Stimulated activated CD8-positive, alpha-beta memory T cell treated with anti-CD3 and anti-CD28 coated beads, Interleukin-12 subunit alpha, Interleukin-12 subunit beta, amount 100 ng/mL, for 24 hours (primary cell): ENCODE measurements around the gene EIPR1.

ENCODE experiments used
- DNase-seq: peaks from one replicate; pipeline ENCODE4 v3.0.0-alpha.2; 2020; ENCODE audit errors: extremely low read depth

EIPR1 gene

DNA sequence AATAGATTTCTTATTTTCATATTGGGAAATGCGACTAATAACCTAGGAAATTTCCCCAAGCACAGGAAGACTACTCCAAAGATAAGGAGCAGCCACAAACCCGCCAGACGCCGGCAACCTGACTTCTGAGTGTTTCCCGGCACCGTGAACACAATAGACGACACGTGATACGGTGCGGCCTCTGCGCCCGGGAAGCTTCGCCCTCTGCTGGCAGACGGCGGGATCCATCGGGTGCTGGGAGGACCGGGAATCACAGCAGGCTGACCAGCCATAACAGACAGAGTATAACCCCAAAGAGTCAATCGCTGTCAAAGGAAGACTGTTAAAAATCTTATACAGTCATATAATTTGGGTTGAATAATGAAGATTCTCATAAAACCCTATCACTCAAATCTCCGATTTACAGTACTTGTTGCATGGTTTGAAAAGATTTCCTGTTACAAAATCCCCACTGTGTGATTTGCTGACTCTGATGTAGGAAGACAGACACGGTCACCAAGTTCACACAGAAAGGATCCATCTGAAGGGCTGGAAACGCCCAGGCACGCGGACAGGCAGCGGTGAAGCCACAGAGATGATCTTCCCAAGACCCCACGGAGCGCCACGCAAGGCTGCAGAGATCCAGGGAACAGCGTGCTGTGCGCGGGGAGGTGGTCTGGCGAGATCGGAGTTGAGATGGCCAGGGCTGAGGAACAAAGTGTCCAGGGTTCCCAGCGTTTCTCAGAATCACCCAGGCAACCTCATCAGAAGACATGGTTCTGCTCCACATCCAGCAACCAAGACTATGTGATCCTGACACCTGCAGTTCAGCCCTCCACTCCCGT, 73.8 kb downstream of the EIPR1 start:
- peak; percentile 57 for DNase-seq

DNA sequence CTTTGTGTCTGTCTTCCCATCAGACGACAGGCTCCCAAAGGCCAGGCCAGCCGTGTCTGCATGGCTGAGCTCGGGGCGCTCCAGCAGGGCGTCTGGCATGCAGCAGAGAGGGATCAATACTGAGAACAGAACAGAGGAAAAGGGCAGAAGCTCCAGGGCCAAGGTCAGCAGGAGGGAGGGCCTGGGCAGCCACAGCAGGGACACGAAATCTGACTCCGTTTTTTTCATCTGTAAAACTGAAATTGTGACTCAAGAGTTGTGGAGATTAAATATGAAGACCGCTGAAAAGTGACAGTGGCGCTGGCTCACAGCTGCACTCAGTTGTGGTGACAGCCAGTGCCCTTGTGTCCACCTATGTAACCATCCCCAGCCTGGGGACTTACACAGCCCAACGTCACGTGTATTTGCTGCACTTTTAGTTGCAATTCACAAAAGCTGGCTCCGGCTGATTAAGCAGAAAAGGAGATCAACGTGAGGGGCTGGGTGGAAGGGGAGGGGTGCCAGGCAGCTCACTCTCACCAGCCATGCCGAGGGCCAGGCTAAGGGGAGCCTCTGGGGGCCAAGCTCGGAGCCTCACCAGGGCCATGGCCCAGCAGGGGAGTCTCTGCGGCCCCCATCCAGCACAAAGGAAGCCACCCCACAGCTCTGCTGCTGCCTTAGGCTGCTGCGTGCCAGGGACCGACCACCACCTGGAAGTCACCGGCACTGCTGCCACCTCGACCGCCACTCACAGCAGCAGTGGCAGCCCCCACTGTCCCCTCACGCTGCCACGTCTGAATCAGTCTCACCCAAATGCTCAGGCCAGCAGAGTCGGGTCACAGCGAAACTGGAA, 74.7 kb downstream of the EIPR1 start:
- no peak for DNase-seq

DNA sequence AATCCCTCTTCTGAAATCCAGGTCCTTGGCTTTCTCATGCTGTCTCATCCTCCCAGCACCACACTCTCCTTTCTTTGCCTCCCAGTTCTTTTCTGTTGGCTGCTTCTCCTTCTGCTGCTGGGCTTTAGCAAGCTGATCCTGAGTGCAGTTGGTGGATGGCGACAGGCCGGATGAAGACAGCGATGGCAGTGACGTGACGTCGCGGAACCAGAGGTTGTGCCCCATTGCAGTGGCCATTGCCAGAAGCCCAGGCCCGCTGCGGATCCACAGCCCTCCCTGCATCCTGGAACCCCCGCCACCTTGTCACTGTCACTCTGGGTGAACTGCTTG, 75.2 kb downstream of the EIPR1 start:
- no peak for DNase-seq

DNA sequence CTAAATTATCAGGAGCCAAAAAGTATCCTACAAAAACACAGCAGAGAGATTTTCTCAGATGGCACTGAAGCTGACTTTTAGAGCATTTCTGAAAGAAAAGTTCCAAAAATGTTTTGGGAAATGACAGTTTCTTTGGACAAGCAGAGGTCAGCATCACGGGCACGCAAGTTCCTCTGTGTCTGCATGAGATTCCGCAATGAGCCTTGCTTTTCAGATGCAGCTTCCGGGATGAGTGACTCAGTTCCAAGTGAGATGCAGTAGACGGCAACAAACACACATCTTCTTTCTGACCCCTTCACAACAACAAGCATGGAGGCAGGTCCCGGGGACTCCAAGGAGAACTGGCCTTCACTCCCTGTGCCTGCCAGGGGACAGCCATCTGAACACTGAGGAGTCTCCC, 76.6 kb downstream of the EIPR1 start:
- DNase-seq, result no peak

DNA sequence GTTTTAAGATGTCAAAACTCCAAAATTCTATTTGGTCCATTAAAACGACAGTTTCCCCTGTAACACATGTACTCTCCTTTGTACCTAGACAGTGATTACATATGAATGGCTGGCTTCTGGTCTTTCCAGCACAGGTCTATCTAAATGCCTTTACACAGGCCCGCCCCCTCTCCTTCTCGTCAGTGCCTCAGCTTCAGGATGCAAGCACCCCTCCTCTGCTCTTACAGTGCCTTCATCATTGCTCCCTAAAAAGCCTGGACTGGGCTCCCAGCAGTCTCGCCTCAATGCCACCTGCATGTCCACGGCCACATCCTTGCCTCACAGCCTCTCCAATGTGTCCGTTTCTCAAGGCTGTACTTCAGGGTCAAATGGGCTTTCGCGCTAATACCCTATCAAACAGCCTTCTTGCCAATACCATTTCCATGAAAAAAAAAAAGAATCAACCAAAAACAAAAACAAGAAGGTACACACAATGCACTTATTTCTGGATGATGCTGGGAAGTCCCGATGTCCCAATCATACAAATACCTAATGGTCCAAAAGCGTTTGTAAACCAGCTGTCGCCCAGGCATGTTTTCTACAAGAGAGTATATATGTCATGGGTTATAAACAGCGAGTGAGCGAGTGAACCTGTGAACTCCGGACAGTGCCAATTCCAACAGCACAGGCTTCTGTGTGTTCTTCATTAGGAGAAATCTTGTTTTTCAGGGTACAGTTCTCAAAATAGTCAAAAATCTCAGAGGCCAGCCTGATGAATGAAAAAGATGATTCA, 77.2 kb downstream of the EIPR1 start:
- no peak for DNase-seq

DNA sequence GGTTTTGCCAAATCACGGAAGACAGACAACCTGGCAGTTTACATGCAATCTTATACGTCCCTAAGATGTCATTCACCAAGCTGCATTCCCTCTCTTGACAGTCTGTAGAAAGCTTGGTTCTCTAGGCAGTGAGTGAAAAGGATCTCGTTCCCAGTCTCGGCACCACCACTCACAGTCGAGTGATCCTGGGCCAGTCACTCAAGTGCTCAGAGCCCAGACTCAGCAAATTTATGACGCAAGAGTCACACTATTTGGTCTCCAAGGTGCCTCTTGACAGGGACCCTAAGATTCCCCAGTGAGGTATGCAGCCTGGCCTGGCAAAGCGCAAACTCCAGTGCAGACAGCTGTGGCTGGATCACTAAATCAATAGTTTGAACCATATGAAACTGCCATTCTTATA, 77.9 kb downstream of the EIPR1 start:
- no peak for DNase-seq

DNA sequence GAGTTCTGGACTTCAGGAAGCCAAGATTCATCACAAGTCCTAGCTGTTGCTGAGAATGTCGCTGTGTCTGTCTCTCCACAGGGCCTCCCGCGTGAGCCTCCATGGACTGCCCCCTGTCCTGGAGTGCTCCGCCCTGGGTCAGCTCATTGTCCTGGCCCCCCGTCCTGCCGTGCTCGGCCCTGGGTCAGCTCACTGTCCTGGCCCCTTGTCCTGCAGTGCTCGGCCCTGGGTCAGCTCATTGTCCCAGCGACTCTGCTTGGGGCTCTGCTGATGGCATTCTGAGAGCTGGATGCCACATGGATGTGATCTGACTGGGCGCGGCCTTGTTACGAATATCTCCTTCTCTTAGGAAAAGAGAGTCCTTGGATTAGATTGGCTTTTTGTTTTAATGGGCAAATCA, 78.5 kb downstream of the EIPR1 start:
- no peak for DNase-seq

DNA sequence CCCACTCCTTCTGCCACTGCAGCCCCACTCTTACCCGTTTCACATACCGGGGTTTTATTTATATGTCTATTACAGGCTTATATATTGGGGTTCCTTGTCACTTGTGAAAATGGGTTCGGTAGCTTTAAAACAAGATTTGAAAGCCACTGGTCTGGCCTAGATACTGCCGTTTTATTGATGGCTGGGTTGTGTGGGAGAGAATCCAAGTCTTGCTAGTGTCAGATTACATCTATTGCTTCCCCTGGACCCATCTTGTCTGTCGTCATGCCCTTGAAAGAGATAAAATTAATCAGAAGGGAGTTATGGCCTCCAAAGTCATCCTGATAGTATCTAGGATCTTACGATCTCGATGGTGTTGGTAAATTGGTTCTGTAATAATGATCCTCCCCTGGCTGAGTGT, 79.4 kb downstream of the EIPR1 start:
- no peak for DNase-seq

DNA sequence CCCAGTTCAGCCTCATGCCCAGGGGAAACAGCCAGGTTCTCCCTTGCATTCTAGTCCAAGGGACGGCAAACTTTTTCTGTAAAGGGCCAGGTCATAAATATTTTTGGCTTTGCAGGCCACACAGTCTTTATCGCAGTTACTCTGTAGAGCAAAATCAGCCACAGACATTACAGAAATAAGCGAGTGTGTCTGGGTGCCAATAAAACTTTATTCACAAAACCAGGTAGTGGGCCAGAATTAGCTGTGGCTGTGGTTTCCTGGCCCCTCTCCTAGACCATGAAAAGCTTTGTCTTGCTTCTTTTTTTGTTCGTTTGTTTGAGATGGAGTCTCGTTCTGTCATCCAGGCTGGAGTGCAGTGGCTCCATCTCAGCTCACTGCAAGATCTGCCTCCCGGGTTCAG, 80.1 kb downstream of the EIPR1 start:
- no peak for DNase-seq

DNA sequence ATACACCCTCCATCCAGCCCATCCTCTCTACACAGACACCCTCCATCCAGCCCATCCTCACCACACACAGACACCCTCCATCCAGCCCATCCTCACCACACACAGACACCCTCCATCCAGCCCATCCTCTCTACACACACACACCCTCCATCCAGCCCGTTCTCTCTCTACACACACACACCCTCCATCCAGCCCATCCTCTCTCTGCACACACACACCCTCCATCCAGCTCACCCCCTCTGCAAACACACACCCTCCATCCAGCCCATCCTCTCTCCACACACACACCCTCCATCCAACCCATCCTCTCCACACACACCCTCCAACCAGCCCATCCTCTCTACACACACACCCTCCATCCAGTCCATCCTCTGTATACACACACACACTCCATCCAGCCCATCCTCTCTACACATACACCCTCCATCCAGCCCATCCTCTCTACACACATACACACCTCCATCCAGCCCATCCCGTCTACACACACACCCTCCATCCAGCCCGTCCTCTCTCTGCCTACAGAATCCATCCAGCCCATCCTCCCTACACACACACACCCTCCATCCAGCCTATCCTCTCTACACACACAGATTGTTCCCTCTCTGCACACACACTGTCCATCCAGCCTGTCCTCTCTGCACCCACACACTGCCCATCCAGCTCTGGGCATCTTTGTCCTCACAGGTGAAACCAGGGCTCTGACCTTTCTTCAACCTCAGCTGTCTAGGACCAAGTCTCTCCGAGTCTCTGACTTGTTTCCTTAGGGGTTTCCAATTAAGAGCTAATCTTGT, 81.2 kb downstream of the EIPR1 start:
- no peak for DNase-seq

DNA sequence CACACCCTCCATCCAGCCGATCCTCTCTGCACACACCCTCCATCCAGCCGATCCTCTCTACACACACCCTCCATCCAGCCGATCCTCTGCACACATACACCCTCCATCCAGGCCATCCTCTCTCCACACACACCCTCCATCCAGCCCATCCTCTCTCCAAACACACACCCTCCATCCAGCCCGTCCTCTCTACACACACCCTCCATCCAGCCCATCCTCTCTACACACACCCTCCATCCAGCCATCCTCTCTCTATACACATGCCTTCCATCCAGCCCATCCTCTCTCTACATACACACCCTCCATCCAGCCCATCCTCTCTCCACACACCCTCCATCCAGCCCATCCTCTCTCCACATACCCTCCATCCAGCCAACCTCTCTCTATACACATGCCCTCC, 83.1 kb downstream of the EIPR1 start:
- no peak for DNase-seq

DNA sequence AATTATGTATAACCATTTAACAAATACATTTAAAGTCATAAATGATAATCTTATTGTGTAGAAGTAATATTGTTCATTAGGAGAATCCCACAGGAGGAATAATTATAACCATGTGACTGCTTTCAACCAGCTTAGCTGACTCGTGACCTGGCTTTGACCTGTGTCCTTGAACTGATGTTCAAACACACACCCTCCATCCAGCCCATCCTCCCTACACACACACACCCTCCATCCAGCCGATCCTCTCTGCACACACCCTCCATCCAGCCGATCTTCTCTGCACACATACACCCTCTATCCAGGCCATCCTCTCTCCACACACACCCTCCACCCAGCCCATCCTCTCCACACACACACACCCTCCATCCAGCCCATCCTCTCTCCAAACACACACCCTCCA, 83.5 kb downstream of the EIPR1 start:
- DNase-seq, result no peak

DNA sequence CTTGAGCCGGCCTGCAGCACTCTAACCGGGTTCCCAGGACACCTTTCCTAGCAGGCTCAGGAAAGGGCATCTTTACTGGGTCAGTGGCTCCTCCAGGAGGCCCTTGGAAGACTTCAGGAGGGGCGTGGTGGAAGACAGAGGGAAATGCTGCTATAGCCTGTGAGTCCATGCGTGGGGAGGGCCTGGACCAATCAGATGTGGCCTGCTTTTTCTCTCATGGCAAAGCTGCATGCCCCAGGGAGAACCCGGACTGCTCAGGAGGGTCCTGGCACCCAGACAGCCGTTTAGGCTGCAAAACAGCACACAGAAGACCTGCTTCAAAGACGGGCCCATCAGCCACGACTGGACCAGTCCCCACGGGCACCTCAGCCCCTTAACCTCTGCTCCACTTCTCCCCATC, 84.4 kb downstream of the EIPR1 start:
- DNase-seq, result no peak

DNA sequence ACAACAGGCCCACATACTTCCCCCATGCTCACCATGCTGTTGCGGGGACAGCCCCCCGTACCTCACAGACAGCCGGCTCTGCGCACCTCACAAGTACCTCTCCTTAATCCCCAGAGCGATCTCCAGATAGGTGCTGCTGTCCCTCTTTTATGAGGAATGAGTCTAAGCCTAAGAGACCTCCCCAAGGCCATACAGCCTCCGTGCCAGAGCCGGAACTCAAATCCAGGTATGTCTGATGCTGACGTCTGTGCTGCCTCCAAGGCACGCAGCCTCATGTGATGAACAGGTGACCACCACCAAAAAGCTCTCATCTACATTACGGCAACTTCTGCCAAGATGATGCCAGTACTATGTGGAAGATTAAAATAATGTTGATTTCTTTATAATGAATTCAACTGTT, 85.2 kb downstream of the EIPR1 start:
- DNase-seq, result no peak

DNA sequence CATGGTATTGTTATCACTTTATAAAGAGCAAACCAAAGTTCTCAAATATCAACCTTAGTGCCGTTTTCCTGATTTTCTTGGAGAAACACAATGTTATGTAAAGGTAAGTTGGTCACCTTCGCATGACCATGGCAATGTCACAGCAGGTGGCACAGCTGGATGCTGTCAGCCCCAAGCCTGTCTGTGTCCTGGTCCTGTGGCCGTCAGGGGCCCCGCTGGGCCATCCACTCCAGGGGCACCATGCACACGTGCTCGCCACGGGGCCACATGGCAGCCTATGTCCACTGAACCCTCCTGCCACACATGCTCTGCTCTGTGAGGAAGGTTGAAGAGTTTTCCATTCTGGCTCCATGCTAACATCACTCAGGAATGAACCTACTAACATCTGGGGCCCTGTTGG, 85.9 kb downstream of the EIPR1 start:
- no peak for DNase-seq

DNA sequence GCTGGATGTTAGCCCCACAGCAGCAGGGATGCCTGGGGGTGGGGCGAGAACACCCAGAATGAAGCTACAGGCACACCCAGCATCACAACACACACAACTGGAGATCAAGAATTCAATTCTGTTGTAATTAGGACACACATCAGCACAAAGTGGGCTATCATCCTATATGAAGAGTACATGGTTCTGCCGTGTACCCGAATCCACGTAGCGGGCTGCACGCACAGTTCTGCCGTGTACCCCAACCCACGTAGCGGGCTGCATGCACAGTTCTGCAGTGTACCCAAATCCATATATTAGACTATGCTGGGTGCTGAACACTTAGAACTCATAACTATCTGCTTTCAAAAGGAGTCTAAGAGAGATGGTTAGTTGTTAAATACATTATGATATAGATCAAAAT, 86.5 kb downstream of the EIPR1 start:
- DNase-seq, result no peak

DNA sequence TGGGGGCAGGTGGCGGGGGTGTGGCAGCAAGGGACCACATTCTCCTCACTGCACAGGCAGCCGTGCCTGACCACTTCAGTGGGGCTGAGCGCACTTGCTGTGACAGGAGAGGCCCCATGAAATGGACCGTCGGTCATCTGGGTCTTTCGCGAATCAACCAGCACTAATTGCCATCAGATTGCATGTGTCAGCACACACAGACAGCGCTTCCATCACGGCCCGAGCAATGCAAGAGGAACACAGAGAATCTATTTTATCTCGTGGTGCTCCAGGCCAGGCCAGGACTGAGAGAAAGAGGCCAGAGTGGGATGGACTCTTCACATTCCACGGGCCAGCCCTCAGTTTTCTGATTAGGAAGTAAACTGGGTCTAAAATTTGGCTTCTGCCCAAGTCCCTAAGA, 87.0 kb downstream of the EIPR1 start:
- DNase-seq, result no peak

DNA sequence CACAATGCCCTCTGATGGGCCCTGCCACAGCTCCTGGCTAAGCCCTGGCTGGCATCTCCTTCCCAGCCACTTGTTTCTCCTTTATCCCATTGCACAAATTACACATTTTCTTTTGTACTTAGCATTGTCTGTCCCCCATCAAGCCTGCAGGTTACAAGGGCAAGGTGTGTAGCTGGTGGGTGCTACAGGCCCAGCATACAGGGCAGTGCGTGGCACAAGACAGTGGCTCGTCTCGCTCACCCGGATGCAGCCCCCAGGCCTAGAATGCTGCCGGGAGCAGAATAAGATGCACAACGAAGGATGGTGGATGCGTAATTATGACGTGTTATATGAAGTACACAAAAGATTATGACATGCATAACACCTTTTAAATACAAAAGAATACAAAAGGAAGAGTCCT, 87.6 kb downstream of the EIPR1 start:
- no peak for DNase-seq

DNA sequence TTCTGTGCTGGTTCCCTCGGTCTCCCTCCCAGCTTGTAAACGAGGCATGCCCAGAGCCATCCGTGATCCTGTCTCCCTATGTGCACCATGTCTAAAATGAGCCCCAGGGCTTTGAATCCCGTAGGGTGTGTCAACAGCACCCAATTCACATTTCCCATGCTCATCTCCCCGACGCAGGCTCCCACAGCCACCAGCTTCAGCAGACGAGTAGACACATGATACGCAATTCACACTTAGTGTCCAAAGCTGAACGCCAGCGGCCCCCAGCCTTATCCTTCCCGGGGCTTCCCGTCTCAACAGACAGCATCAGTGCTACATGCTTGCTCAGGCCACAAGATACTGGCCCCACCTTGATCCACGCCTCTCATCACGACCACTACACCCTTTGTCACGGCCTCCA, 88.1 kb downstream of the EIPR1 start:
- no peak for DNase-seq

DNA sequence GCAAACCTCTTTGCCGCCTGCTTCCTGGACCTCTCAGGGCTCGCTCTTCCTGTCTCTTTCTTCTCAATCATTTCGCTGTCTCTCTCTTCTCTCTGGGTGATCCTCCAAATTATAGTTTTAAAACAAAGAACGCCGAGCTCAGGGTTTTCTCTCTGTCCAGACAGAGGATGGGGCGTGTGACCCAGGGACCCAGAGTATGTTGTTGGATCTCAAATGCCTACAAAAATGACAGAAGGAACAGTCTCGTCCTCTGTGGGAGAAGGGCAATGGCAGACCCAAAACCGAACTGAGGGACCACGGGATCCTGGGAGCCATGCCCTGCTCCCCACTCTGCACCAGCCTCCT, 88.5 kb downstream of the EIPR1 start:
- no peak for DNase-seq

DNA sequence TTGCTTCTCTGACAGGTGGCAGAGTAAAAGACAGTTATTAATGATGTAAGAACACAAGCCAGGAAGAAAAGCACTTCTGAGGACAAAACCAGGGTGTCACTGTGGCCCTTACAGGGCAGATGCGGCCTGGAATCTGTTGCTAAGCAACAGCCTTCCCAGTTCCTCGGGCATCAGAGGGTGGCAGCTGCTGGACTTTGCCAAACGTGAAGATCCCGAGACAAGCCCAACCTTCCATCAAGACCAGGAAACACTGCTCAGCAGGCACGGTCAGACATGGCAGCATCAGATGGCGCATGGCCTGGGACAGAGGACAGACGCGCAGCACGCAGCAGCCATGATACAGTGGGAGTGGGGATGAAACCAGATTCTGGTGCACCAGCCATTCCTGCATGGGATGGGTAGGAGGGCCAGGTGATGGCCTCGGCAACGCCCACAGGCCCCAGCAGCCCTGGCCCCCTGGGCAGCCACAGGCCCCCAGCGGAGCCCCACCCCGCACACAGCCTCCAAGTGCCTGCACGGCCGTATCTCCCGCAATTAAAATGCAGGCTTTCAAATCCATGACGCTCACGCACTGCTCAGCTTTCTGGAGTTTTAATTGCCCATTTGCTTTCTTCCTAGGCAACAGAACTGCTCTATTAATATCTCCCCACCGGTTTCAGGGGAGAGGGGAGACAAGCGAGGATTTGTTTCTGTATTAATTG, 89.0 kb downstream of the EIPR1 start:
- no peak for DNase-seq
